CD4-positive, alpha-beta T cell (primary cell): ENCODE measurements around the gene TCTA. TPM values are rescaled to one million over a fixed set of nuclear protein-coding genes. Genes with fewer than 3 reads are reported as not detected.

Experiments
- ATAC-seq: fragments of 200-7000 bp; cut with Tn5 transposase; one replicate; pipeline ENCODE4 v1.10.0; 2022; ENCODE audit warnings: mild to moderate bottlenecking; ENCODE audit not compliant: poor library complexity
- CTCF ChIA-PET: fragments of 350-600 bp; sonication (Branson Sonifier 250); formaldehyde crosslinking; loops from one replicate; lab custom pipeline; 2021; ENCODE audit warnings: antibody characterized with exemption, inconsistent platforms; lab: Charles Lee
- POLR2A ChIA-PET: fragments of 350-600 bp; sonication (Branson Sonifier 250); formaldehyde crosslinking; loops from one replicate; lab custom pipeline; 2021; ENCODE audit warnings: antibody characterized with exemption, inconsistent platforms; lab: Charles Lee
- DNase-seq, 14 experiments: peaks; one replicate each; pipeline ENCODE4 v3.0.0-alpha.2; 2013 to 2020; ENCODE audit warnings: mixed read lengths in 2 of 14
- H3K27ac ChIP-seq, 2 donors: one replicate each; pipeline versions ENCODE4 v1.5.1 to v1.7.0; 2013; ENCODE audit warnings: low read length in 2 of 2, low read depth in 1 of 2, mild to moderate bottlenecking in 1 of 2
- H3K27me3 ChIP-seq, 2 experiments: 1 replicate in 1 of 2; 2 replicates in 1 of 2; pipeline versions ENCODE4 v1.6.1 to v1.7.0; 2013; ENCODE audit warnings: low read length in 2 of 2, control low read depth in 1 of 2, mild to moderate bottlenecking in 1 of 2, moderate library complexity in 1 of 2; ENCODE audit not compliant: insufficient read depth in 2 of 2, control insufficient read depth in 1 of 2
- H3K36me3 ChIP-seq: one replicate; pipeline ENCODE4 v1.6.1; 2013; ENCODE audit warnings: low read length, control low read depth; ENCODE audit not compliant: insufficient read depth
- H3K4me1 ChIP-seq: one replicate; pipeline ENCODE4 v1.6.1; 2013; ENCODE audit warnings: low read length, control low read depth; ENCODE audit not compliant: insufficient read depth
- H3K4me3 ChIP-seq: one replicate; pipeline ENCODE4 v1.5.1; 2013; ENCODE audit warnings: mild to moderate bottlenecking, low read length, moderate library complexity
- H3K9me3 ChIP-seq, 2 experiments: 1 replicate in 1 of 2; 2 replicates in 1 of 2; pipeline versions ENCODE4 v1.6.1 to v1.7.0; 2013; ENCODE audit warnings: low read length in 2 of 2, mild to moderate bottlenecking in 2 of 2, control low read depth in 1 of 2, moderate library complexity in 1 of 2; ENCODE audit not compliant: control insufficient read depth in 1 of 2, insufficient read depth in 1 of 2
- H3K27ac Mint-ChIP-seq: one replicate; pipeline ENCODE4 v1.8.0; 2020; ENCODE audit warnings: mixed read lengths
- H3K27me3 Mint-ChIP-seq: one replicate; pipeline ENCODE4 v1.8.0; 2021; ENCODE audit warnings: mixed read lengths
- H3K36me3 Mint-ChIP-seq: one replicate; pipeline ENCODE4 v1.8.0; 2021; ENCODE audit warnings: low read depth, mixed read lengths
- H3K4me1 Mint-ChIP-seq: one replicate; pipeline ENCODE4 v1.8.0; 2021; ENCODE audit warnings: low read depth, mixed read lengths
- H3K4me3 Mint-ChIP-seq: one replicate; pipeline ENCODE4 v1.8.0; 2020; ENCODE audit warnings: mild to moderate bottlenecking, mixed read lengths
- H3K9me3 Mint-ChIP-seq: one replicate; pipeline ENCODE4 v1.8.0; 2020; ENCODE audit warnings: mixed read lengths
- CTCF ChIP-seq: fragments of 200-600 bp; IDR thresholded peaks from one replicate; pipeline ENCODE4 v1.8.0; 2022; ENCODE audit warnings: antibody characterized with exemption, mild to moderate bottlenecking
- intact Hi-C, 2 experiments: fragments of 100-400 bp; cut with DNase I in 1 of 2; cut with micrococcal nuclease in 1 of 2; formaldehyde crosslinking; loops; one replicate each; pipeline versions ENCODE4 v1.15.1 to v1.9.0; 2023 to 2025; cut with DNase I, micrococcal nuclease
- total RNA-seq, 174 experiments: library from RNA in 2 of 174; stranded (reverse) in 2 of 174; gene quantifications; one replicate each; pipeline ENCODE4 v1.2.3 and lab custom pipeline; 2021 to 2026

The TCTA gene
- total RNA-seq, 2 experiments from 2014 or later: 21.4 to 22.0 TPM

DNA sequence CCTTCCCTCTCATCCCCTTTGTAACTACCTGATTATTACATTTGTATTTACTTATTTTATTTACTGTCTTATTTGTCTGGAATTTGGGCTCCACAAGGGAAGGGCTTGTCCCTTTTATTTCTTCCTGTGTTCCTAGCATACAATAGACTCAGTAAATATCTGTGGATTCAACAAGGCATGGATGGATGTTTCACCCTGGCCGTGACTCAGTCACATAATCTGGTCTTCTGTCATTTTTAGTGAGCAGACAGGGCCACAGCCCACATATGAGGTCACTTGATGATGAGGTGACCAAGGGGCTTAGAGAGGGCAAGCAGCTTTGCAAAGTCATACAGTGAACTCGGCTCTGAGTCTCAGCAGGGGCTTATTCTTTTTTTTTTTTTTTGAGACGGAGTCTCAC is 50.0 kb downstream of the TCTA start:
- intact Hi-C loops: no loop called here
- Mint-ChIP-seq H3K36me3 (no peaks in the 10 kb centered on the region), H3K27me3 (no peaks in the 10 kb centered on the region), H3K9me3 (no peaks in the 10 kb centered on the region), H3K4me3 (no peak overlapping the region), H3K4me1 (no peaks in the 10 kb centered on the region), H3K27ac (no peak overlapping the region)
- Histone ChIP-seq H3K9me3 (no peaks in the 10 kb centered on the region), H3K27me3 (no peaks in the 10 kb centered on the region), H3K36me3 (no peaks in the 10 kb centered on the region), H3K4me3 (no peak overlapping the region), H3K4me1 (no peaks in the 10 kb centered on the region), H3K27ac (no peak overlapping the region)
- ChIA-PET CTCF (no interaction called here), POLR2A (no interaction called here)
- ATAC-seq: no peak
- TF ChIP-seq CTCF: no peak
- DNase-seq: no peak

- Histone ChIP-seq H3K4me1 (peaks cover 9% of the 10 kb centered on the region), H3K9me3 (no peaks in the 10 kb centered on the region), H3K27ac (no peak overlapping the region), H3K4me3 (no peak overlapping the region), H3K36me3 (no peaks in the 10 kb centered on the region), H3K27me3 (no peaks in the 10 kb centered on the region)
- TF ChIP-seq CTCF: no peak
- POLR2A ChIA-PET: no interaction called here
- Mint-ChIP-seq H3K36me3 (no peaks in the 10 kb centered on the region), H3K4me1 (peaks cover 6% of the 10 kb centered on the region), H3K27ac (no peak overlapping the region), H3K27me3 (no peaks in the 10 kb centered on the region), H3K4me3 (no peak overlapping the region), H3K9me3 (no peaks in the 10 kb centered on the region)
- intact Hi-C loops: loop anchor here in 1 of 2 experiments (5.0 kb wide), 1 partner anchor 293 kb away; the partner anchor contains the start of gene KLHDC8B
- DNase-seq (no peak), ATAC-seq (no peak)
- CTCF ChIA-PET: no interaction called here
These were observed 53.2 kb downstream of the TCTA start for GRCh38 chr3:49465270-49466034.

Other genes with a start within 250 kb of the TCTA start
- gene CCDC71, start 246.1 kb upstream of the TCTA start, total RNA-seq: 10 to 100 TPM; 14.7 to 16.0 TPM
- 1 to 10 TPM; 1.2 to 1.6 TPM for gene KLHDC8B, start 240.8 kb upstream of the TCTA start, total RNA-seq
- gene C3orf62, start 135.2 kb upstream of the TCTA start, total RNA-seq: 1 to 10 TPM; 7.0 to 7.5 TPM
- 10 to 100 TPM; 94.3 to 95.2 TPM for gene USP4, start 72.4 kb upstream of the TCTA start, total RNA-seq
- gene GPX1, start 54.1 kb upstream of the TCTA start, total RNA-seq: 10 to 100 TPM; 20.8 to 22.9 TPM
- 100 to 1,000 TPM; 256 to 271 TPM for gene RHOA, start 447 bp upstream of the TCTA start, total RNA-seq
- gene AMT, start 10.1 kb downstream of the TCTA start, total RNA-seq: 10 to 100 TPM; 10.5 to 12.7 TPM
- 10 to 100 TPM; 25.0 to 25.1 TPM for gene NICN1, start 16.9 kb downstream of the TCTA start, total RNA-seq
- 10 to 100 TPM; 15.0 to 18.3 TPM for gene DAG1, start 57.8 kb downstream of the TCTA start, total RNA-seq
- under 1 TPM; 0.08 to 0.11 TPM for gene BSN, start 142.1 kb downstream of the TCTA start, total RNA-seq